Measurements from ENCODE around the gene CLEC16A.
"Not testable (repeated sequence)": the region's sequence is repeated elsewhere in the genome, so short reads cannot be mapped to it uniquely, and the experiment has no call there.

The CLEC16A gene

GRCh38 chr16:11211977-11212797 lies 267.8 kb downstream of the CLEC16A start:
- DNase-seq: no peak

- DNase-seq: no peak
These were observed 268.4 kb downstream of the CLEC16A start for GRCh38 chr16:11212798-11213196.

GRCh38 chr16:11213373-11213772 lies 269.0 kb downstream of the CLEC16A start:
- DNase-seq: no peak

GRCh38 chr16:11213799-11214198 lies 269.4 kb downstream of the CLEC16A start:
- no peak for DNase-seq

GRCh38 chr16:11215935-11216556 lies 271.7 kb downstream of the CLEC16A start:
- no peak for DNase-seq

- DNase-seq: no peak
These were observed 273.6 kb downstream of the CLEC16A start for GRCh38 chr16:11217651-11218603.

GRCh38 chr16:11218604-11218962 lies 274.2 kb downstream of the CLEC16A start:
- DNase-seq: peak; percentile 40

GRCh38 chr16:11219178-11219577 lies 274.8 kb downstream of the CLEC16A start:
- DNase-seq: peak; percentile 77

- not testable (repeated sequence) for DNase-seq
These were observed 276.1 kb downstream of the CLEC16A start for GRCh38 chr16:11220507-11220906.

GRCh38 chr16:11224096-11224893 lies 279.9 kb downstream of the CLEC16A start:
- DNase-seq: peak; percentile 97

GRCh38 chr16:11224894-11225676 lies 280.7 kb downstream of the CLEC16A start:
- DNase-seq: peak; percentile 83

- DNase-seq: no peak
These were observed 281.5 kb downstream of the CLEC16A start for GRCh38 chr16:11225677-11226549.

GRCh38 chr16:11229432-11229831 lies 285.1 kb downstream of the CLEC16A start:
- DNase-seq: no peak

GRCh38 chr16:11229906-11230305 lies 285.5 kb downstream of the CLEC16A start:
- DNase-seq: no peak

- DNase-seq: no peak
These were observed 287.1 kb downstream of the CLEC16A start for GRCh38 chr16:11231367-11231970.
